ENCODE results near the gene TYRO3.

TYRO3 gene

GRCh38 chr15:41609123-41609522, 50.1 kb downstream of the TYRO3 start:
- DNase-seq: no peak

DNA sequence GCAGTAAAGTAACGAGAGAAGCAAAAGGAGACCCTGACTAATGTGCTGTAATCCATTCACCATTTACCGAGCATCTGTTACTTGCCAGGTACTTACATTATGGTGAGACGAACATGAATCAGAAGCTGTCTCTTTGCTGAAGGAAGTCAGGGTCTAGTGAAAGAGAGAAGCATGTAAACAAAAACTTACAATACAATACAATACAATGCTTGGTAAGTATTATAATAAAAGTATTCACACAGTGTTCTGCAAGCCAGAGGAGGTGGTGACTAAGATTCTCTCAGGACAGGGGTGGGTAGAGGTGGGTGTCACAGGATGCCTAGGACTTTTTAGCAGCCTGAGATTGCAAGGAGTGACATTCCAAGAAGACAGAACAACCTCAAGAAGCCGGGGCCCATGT, 51.0 kb downstream of the TYRO3 start:
- DNase-seq: no peak

DNA sequence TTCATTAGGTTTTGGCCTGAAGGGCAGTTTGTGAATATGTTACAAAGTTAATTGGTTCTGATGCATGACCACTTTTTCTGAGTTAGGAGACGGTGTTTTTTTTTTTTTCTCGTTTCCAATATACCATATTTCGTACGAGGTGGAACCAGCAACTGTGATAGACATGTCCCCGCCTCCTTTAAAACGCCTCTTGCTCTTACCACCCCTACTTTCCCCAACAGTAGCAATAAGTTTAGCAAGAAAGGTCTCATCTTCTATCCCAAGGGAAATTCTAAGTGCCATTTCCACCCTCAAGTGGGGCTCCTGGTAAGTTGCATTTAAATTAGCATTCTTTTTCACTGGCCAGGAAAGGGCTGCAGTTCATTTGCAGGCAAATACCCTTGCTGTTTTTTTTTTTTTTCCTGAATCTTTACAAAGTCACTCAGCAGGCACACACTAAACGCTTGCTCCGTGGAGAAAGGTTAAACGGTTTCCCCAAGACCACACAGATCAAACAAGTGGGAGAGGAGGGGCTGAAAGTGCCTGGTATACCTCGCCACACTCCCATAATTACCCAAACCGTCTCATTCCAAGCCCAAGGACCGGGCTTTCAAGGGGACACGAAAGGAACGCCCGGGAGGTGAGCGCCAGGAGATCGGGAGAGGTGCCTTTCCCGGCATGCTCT, 61.7 kb downstream of the TYRO3 start:
- no peak for DNase-seq

GRCh38 chr15:41621200-41622193, 62.5 kb downstream of the TYRO3 start:
- DNase-seq: peak; percentile 67

DNA sequence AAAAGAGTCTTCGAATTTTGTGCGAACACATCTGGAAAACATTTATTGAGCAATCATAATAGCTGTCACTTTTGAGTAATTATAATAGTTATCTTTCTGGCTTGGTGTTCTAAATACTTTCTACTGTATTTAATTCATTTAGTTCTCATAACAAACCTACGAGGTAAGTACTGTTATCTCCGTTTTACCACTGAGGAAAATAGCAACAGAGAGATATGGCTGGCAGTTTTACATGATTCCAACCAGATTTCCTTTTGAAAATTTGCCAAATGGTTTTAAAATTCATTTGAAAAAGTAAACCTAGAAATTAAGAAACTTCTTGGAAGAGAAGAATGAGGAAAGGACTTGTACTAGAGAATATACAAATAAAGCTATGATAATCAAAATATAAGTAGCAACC, 63.9 kb downstream of the TYRO3 start:
- no peak for DNase-seq

- no peak for DNase-seq
Measured at GRCh38 chr15:41627203-41627602, 68.2 kb downstream of the TYRO3 start.

- no peak for DNase-seq
Measured at GRCh38 chr15:41629463-41629862, 70.5 kb downstream of the TYRO3 start.

DNA sequence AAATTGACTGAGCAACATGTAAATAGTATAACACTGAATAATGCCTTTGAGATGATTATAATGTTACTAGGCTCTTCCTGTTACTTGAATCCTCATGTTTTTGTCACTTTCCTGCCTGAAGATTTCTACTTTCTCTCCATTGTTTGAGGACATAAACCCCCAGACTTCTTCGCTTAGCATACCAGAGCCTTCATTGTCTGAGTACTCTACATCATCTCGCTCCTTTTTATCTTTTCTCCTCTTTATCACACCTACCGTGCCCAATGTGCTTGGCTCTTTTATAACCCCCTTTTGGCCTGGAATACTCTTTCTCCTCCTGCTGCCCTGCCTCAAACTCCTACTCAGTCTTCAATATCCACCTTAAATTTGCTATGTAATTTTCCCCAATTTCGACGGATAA, 70.9 kb downstream of the TYRO3 start:
- no peak for DNase-seq

- no peak for DNase-seq
Measured at GRCh38 chr15:41630616-41631217, 71.7 kb downstream of the TYRO3 start.

DNA sequence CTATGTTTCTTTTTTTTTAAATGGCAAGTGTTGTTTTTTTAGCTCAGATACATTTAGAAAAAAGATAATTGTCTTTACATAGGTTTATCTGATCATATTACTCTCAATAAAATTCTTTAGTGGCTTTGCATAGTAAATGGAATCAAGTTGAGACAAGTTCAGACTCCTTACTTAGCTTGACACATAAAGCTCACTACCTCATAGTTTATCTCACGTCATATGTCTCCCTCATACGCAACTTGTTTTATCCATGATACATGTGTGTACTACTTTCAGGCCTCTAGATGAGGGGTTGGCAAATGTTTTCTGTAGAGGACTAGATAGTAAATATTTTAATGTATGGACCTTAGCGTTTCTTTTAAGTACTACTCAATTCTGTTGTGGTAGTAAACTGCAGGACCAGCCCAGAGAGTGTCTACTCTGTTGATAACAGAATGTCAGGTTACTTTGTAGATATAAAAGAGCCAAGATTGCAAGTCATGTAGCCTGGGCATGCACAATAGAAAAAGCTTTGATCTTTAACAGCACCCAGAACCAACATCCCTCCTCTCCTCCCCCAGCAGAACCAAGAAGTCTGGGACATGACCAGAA, 73.0 kb downstream of the TYRO3 start:
- no peak for DNase-seq

All from activated gamma-delta T cell treated with Interleukin-2 at 50 U/mL for 16 hours (primary cell).